CD4-positive, alpha-beta T cell treated with Interleukin-2 at 100 ng/mL for 4 hours (primary cell): Measurements from ENCODE around the gene CD207.
"Not testable (repeated sequence)": the region's sequence is repeated elsewhere in the genome, so short reads cannot be mapped to it uniquely, and the experiment has no call there.

ENCODE experiments used
- DNase-seq: peaks from one replicate; pipeline ENCODE4 v3.0.0-alpha.2; 2020; ENCODE audit warnings: low spot score

Gene CD207

DNA sequence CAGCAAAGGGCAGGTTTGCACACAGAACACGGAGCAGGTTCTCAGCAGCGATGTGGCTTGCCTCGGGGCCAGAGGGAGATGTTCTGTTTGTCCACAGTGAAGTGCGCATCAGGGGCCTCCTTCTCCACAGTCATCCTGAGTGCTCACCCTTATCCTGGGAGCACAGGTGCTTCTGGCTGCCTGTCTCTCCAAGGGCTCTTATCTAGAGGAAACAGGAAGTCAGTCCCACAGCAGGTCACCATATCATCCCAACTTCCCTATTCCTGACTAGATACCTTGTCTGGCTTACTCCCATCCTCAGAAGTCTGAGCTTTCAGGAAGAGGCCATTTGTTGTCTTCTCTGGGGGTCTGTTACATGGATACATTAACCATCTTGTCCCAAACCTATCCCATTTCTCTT, at the start of gene CD207:
TSS of gene CD207 (minus strand) at position 174 of the 400 bp plus-strand sequence. CDS start at position 134, 40 bp downstream.
- DNase-seq = no peak

DNA sequence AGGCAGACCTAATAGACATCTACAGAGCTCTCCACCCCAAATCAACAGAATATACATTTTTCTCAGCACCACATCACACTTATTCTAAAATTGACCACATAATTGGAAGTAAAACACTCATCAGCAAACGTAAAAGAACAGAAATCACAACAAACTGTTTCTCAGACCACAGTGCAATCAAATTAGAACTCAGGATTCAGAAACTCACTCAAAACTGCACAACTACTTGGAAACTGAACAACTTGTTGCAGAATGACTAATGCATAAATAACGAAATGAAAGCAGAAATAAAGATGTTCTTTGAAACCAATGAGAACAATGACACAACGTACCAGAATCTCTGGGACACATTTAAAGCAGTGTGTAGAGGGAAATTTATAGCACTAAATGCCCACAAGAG, 42.9 kb upstream of the CD207 start:
- not testable (repeated sequence) for DNase-seq

GRCh38 chr2:70876138-70876537, 40.5 kb upstream of the CD207 start:
- not testable (repeated sequence) for DNase-seq

DNA sequence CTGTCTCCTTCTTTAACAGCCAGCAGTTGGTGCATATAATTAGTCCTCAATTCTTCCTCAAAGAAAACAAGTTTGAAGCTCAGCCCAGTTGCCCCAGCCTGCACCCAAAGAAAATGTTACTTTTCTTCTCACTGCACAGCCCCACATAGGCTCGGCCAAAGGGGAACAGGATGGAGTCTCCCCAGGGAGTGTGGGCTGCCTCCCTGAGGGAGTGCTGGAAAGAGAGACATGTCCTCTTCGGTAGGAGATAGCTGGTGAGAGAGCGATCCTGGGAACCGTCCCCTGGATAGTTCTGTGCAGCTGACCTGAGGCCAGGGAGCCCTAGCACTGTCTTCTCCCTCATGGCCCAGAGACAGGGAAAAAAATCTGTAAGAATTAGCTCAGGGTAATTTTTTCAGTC, 37.9 kb upstream of the CD207 start:
- no peak for DNase-seq

DNA sequence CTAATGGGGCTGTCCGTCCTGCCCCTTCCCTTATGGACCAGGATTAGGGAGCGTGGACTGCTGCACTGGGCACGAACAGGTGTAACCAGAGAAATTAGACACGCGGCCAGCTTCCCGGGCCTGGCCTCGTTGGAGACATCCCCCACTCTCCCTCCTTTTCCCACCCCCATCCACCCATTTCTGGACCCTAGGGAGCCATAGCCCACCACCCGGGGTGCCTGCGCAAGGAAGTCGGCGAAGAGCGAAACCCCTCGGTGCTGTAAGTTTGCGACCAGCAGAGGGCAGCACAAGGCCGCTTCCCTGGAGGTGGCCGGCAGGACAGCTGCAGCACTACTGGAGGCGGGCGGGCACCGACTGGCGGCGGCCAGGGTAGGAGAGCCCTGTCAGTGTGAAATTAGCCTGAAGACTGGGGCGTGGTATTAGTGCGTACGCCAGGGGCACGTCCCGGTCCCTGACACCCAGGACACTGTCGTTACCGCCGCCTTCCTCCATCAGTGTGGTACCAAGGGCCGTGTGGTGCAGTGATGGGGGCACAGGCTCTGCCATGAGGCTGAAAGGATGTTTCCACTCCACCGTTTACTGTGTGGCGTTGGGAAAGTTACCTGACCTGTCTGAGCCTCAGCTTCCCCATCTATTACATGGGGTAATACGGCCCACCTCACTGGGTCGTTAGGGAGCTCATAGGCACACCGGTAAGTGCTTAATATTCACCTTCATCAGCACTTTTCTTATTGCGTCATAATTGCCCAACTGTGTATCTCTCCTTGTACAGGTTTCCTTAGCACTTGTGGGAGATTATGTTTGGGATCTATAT, 36.0 kb upstream of the CD207 start:
- peak; percentile 77 for DNase-seq

- DNase-seq = no peak
Observed at GRCh38 chr2:70870790-70871189, 35.2 kb upstream of the CD207 start.

DNA sequence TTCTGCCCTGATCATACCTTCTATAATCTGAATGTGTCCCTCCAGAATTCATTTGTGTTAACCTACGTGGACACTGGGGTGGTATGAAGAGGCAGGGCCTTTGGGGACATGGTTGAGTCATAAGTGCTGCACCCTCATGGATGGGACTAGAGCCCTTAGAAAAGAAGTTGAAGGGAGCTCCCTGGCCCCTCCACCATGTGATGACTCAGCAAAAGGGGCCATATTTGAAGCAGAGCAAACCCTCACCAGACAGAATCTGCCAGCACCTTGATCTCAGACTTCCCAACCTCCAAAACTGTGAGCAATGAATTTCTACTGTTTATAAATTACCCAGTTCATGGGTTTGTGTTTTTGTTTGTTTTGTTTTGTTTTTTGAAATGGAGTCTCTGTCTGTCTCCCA, 33.4 kb upstream of the CD207 start:
- no peak for DNase-seq

GRCh38 chr2:70861777-70862625, 26.4 kb upstream of the CD207 start:
- DNase-seq = peak; percentile 69

- DNase-seq = no peak
Observed at GRCh38 chr2:70855667-70856066, 20.1 kb upstream of the CD207 start.

- DNase-seq = no peak
Observed at GRCh38 chr2:70854411-70854810, 18.8 kb upstream of the CD207 start.

DNA sequence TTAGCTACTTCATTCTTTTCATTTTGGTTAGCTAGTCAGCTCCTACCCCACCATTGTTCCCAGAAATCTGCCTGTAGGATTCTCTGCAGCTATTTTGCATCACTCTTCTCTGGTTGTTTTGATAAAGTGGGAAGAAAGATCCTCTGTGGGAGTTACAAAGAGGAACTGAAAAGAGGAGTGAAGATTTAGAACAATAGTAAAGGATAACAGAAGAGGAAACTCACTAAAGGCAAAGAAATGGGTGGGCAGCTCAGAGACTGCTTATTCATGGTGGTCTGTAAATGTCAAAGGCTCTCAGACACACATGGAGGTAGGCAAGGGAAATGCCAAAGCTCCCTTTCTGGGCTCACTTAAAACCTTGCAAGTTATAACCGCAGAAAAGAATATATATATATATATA, 17.2 kb upstream of the CD207 start:
- DNase-seq = no peak

DNA sequence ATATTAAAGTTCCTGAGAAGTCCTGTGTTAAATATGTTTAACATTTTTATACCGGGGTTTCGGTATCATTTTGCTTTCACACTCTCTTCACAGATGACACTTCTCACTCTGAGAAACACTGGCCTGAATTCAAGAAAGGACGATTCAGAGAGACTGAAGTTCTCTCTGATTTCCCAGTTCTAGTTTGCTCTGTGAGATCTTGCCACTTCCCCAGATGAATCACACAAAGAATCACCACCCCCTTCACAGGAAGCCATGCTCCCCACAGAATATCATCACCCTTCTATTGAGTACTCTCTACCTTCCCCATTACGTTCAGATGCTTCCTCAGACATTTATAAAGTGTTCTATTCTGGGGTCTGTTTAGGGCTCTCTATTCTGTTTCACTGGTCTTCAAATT, 16.1 kb upstream of the CD207 start:
- peak; percentile 56 for DNase-seq

DNA sequence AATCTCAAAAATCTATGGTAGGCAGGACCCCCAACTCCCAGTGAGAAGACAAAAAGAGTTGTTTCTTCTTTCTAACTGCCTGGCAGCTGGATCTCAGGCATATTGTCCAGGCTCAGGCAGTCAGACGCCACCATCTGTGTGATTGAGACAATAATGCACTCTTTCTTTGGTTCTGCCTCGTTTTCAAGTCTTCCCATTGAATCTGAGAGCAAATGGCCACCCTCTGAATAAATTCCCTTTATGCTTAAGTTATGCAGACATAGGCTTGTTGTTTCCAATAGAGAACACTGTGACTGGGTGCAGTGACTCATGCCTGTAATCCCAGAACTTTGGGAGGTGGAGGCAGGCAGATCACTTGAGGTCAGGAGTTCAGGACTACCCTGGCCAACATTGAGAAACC, 15.3 kb upstream of the CD207 start:
- DNase-seq = no peak

- DNase-seq = no peak
Observed at GRCh38 chr2:70842401-70842800, 6.8 kb upstream of the CD207 start.

GRCh38 chr2:70837980-70838925, 2.6 kb upstream of the CD207 start:
- no peak for DNase-seq

- no peak for DNase-seq
Observed at GRCh38 chr2:70834881-70835280, 735 bp downstream of the CD207 start.

DNA sequence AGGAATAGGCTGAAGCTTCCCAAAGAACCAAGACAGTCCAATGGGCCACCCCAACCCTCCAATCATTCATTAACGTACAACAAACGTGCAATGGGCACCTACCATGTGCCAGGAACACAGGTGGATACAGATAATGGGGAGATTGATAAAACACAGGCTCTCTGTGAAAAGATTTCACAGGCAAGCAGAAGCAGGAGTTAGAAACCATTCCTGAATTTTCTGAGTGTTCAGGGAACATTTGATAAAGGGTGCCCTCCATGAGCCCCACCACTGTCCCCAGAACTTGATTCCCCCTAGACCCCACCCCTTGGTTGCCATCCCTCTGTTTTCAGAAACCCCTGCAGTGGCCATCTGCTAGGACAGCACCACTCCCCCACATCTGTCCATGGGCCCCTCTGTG, 1.5 kb downstream of the CD207 start:
- no peak for DNase-seq

GRCh38 chr2:70833246-70833645, 2.4 kb downstream of the CD207 start:
- DNase-seq = no peak

DNA sequence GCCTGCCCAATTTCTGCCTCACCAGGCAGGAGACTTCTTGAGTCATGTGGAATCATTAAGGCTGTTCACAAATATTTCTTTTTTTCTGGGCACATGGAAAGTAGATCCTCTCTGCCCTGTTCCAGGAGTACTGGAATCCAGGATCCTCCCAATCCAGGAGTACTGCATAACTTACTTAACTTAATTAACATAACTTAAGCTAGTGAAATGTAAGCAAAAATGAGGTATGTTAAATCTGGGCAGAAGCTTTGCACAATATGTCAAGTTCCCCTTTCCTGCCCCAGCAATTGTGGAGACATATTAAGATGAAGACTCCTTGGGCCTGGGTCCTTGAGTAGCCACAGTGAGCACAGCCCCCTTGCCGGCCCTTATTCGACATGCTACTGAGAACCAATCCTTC, 3.2 kb downstream of the CD207 start:
- no peak for DNase-seq

DNA sequence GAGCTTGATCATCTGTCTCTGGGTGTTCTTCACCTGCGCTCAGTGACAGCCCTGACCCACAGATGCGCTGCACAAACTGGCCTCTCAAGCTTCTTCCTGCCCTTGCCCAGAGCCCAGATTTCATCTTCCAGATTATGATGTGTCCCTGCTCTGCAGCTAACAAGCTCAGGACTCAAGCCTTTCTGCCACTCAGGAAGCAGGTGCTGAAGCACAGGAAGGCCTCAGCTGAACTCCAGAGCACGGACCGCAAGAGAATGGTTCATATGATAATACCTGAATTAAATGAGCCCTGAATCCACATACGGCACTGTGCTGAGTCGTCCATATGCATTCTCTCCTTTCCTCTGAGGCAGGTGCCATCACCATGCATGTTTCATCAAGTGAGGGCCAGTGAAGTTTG, 3.8 kb downstream of the CD207 start:
- no peak for DNase-seq

GRCh38 chr2:70830366-70830765, 5.2 kb downstream of the CD207 start:
- no peak for DNase-seq

DNA sequence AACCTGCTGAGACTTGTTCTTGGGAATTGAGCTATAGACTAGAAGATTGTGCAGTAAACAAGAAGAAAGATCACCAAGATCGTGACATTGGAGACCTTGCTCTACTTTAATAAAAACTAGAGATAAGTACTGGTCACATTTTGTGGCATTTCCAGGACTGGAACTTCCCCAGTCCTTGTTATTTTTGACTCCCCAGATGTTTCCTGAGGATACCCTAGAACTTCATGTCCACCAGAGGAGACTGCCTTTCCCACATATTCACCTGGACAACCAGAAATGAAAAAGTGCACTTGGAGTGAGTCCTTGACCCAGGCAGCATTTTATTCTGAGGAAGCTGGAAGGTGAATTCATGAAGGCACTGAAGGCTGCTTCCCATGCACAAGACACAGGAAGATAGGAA, 5.7 kb downstream of the CD207 start:
- no peak for DNase-seq
